ENCODE data around the gene NRG3.

DNA sequence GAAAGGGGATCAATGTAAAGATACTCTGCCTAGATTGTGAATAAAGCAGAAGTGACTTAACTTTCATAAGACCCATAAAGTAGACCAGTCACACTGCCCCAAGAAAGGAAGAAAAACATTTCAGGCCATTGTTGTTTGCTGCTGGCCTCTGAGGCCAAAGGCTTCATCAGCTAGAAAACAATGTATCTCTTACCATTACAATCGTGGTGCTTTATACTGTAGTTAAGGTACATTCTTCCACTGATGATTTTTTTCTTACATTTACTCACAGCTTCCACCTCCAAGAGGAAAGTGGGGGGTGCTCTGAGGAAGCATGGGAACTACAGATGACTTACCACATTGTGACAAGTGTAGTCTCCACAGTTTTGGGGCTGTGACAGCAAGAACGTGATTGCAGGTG, 68.6 kb downstream of the NRG3 start:
- TF ChIP-seq EZH2phosphoT487 (IDR thresholded peaks at IDR 0.05; ENCODE audit: borderline replicate concordance, low read length): no peak
- TF ChIP-seq, protein P1, sequence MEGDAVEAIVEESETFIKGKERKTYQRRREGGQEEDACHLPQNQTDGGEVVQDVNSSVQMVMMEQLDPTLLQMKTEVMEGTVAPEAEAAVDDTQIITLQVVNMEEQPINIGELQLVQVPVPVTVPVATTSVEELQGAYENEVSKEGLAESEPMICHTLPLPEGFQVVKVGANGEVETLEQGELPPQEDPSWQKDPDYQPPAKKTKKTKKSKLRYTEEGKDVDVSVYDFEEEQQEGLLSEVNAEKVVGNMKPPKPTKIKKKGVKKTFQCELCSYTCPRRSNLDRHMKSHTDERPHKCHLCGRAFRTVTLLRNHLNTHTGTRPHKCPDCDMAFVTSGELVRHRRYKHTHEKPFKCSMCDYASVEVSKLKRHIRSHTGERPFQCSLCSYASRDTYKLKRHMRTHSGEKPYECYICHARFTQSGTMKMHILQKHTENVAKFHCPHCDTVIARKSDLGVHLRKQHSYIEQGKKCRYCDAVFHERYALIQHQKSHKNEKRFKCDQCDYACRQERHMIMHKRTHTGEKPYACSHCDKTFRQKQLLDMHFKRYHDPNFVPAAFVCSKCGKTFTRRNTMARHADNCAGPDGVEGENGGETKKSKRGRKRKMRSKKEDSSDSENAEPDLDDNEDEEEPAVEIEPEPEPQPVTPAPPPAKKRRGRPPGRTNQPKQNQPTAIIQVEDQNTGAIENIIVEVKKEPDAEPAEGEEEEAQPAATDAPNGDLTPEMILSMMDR (IDR thresholded peaks at IDR 0.05; ENCODE audit: low read depth, low read length, poor library complexity, severe bottlenecking): no peak

Data from DOHH2 (cell line).